Lower lobe of right lung (tissue), 2 donors: Measurements from ENCODE around the gene AGPAT3. TPM values are rescaled to one million over a fixed set of nuclear protein-coding genes. Genes with fewer than 3 reads are reported as not detected.

Experiments
- ATAC-seq, 2 donors: fragments of 200-7000 bp; cut with Tn5 transposase; one replicate each; pipeline ENCODE4 v1.9.1; 2020 to 2022; ENCODE audit warnings: mild to moderate bottlenecking in 2 of 2, moderate library complexity in 2 of 2
- DNase-seq: peaks from one replicate; pipeline ENCODE4 v3.0.0-alpha.2; 2020
- H3K27ac ChIP-seq: fragments of 200-600 bp; one replicate; pipeline ENCODE4 v1.8.0; 2022
- H3K27me3 ChIP-seq: fragments of 200-600 bp; one replicate; pipeline ENCODE4 v1.8.0; 2022; ENCODE audit warnings: low read depth
- H3K36me3 ChIP-seq: fragments of 200-600 bp; one replicate; pipeline ENCODE4 v1.8.0; 2022; ENCODE audit warnings: mild to moderate bottlenecking
- H3K4me1 ChIP-seq: fragments of 200-600 bp; one replicate; pipeline ENCODE4 v1.8.0; 2022
- H3K4me3 ChIP-seq: fragments of 200-600 bp; one replicate; pipeline ENCODE4 v1.8.0; 2022; ENCODE audit warnings: mild to moderate bottlenecking
- H3K9me3 ChIP-seq: fragments of 200-600 bp; one replicate; pipeline ENCODE4 v1.8.0; 2022
- intact Hi-C: fragments of 100-400 bp; cut with DNase I; formaldehyde crosslinking; loops from one replicate; pipeline ENCODE4 v1.11.0; 2022
- total RNA-seq: library from RNA; stranded (reverse); fragmentation: NEBNext Ultra II Directional; extraction: Animal tissue kit (Norgen Biotek cat#: 25700); gene quantifications from one replicate; pipeline ENCODE4 v1.2.1, GENCODE V29; 2021
- TF ChIP-seq, protein P1 (sequence below): fragments of 200-600 bp; IDR thresholded peaks from one replicate; pipeline ENCODE4 v1.8.0; 2022; ENCODE audit warnings: antibody characterized with exemption, mild to moderate bottlenecking
- donor health status: DM: no; HTN: yes; CAD: no; lungs with severe emphysema.

Gene AGPAT3
- total RNA-seq, 1 donor from 2014 or later, result 83.3 TPM

DNA sequence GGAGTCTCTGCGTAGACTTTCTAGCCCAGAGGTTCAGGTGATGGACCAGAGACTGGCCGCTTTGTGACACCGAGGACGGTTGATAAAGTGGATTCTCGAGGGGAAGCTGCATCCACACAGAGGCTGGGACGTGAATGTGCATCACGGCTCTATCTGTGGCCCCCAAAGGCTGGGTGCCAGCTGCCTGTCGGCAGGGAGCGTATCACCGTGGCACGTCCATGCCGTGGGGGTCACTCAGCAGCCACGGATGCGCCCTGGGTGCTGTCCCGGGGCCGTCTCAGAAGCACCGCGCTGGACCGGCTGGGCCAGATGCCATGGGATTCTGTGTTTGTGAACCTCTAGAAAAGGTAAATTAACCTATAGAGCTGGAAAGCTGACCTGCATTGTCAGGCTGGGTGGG lies 89.9 kb downstream of the AGPAT3 start:
- Histone ChIP-seq H3K36me3 (peaks cover 8% of the 10 kb centered on the region), H3K27me3 (no peaks in the 10 kb centered on the region), H3K9me3 (no peaks in the 10 kb centered on the region), H3K4me3 (no peak overlapping the region), H3K4me1 (no peaks in the 10 kb centered on the region), H3K27ac (no peak overlapping the region)
- intact Hi-C loops, result no loop called here
- DNase-seq (no peak), ATAC-seq (no peak)
- TF ChIP-seq, protein P1, sequence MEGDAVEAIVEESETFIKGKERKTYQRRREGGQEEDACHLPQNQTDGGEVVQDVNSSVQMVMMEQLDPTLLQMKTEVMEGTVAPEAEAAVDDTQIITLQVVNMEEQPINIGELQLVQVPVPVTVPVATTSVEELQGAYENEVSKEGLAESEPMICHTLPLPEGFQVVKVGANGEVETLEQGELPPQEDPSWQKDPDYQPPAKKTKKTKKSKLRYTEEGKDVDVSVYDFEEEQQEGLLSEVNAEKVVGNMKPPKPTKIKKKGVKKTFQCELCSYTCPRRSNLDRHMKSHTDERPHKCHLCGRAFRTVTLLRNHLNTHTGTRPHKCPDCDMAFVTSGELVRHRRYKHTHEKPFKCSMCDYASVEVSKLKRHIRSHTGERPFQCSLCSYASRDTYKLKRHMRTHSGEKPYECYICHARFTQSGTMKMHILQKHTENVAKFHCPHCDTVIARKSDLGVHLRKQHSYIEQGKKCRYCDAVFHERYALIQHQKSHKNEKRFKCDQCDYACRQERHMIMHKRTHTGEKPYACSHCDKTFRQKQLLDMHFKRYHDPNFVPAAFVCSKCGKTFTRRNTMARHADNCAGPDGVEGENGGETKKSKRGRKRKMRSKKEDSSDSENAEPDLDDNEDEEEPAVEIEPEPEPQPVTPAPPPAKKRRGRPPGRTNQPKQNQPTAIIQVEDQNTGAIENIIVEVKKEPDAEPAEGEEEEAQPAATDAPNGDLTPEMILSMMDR, result no peak

DNA sequence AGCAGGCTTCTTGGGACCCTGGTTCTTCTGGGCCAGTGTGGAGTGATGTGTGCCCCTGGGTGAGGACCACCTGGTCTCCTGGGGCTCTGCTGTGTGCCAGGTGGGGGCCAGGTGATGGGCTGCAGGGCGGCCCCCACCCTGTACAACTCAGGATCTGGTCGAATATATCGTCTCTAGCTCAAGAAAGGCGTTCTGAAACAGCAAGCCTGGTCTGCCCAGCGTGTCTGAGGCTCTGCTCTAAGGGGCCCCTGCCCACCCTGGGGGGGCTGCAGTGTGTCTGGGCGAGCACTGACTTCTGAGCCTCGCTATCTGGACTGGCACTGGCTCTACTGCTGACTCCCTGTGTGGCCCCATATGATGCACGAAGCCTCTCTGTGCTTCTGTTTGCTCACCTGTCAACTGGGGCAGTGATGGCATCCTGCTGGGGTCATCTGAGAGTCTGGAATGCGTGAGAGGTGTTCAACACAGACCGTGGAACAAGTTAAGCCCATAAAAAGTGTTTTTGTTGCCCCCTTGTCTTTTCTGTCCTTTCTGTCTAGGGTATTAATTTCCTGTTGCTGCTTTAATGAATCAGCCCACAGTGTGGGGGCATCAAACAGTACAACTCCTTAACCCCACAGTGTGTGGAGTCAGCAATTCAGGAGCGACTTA lies 91.1 kb downstream of the AGPAT3 start:
- H3K27me3 ChIP-seq, result no peaks in the 10 kb centered on the region
- intact Hi-C loops, result no loop called here
- no peaks in the 10 kb centered on the region for H3K9me3 ChIP-seq
- no peak for DNase-seq
- TF ChIP-seq, protein P1, result no peak
- no peak overlapping the region for H3K27ac ChIP-seq
- ATAC-seq, result no peak
- H3K36me3 ChIP-seq, result peaks cover 21% of the 10 kb centered on the region
- H3K4me3 ChIP-seq, result no peak overlapping the region
- H3K4me1 ChIP-seq, result no peaks in the 10 kb centered on the region

DNA sequence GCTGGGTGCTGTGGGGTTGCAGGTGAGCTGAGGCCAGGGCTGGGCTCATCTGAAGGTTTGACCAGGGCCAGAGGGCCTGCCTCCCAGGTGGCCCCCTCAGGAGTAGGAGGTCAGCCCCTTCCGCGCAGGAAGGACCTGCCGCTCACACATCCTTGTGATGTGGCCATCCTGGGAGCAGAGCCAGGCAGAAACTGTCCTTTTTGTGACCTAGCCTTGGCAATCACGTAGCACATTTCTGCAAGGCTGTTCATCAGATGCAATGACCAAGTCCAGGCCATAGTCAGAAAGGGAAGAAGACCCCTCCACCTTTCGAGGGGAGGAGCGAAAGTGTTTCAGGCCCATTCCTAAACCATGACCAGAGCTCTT lies 91.6 kb downstream of the AGPAT3 start:
- H3K27ac ChIP-seq, result no peak overlapping the region
- DNase-seq, result no peak
- H3K36me3 ChIP-seq, result peaks cover 24% of the 10 kb centered on the region
- H3K4me1 ChIP-seq, result no peaks in the 10 kb centered on the region
- no peaks in the 10 kb centered on the region for H3K27me3 ChIP-seq
- no peak overlapping the region for H3K4me3 ChIP-seq
- intact Hi-C loops, result no loop called here
- TF ChIP-seq, protein P1, result no peak
- H3K9me3 ChIP-seq, result no peaks in the 10 kb centered on the region
- ATAC-seq, result no peak

DNA sequence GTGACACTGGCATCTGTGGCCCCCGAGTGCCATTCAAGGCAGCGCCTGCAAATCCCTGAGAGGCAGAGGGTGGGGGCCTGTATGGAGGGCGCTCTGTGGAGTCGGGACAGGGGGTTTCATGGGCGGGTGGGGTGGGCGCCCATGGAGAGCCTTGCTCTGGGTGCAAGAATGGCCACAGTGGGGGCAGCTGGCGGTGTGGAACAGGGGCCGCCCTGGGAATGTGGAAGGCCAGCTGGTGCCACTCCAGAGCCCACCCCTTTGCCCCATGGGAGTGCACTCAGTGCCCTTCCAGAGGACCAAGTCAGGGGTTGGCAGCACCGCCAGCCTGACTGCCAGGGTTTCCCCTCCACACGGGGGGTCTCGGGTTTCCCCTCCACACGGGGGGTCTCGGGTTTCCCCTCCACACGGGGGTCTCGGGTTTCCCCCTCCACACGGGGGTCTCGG lies 92.1 kb downstream of the AGPAT3 start:
- TF ChIP-seq, protein P1, result no peak
- intact Hi-C loops, result no loop called here
- Histone ChIP-seq H3K4me3 (no peak overlapping the region), H3K36me3 (peaks cover 28% of the 10 kb centered on the region), H3K27ac (no peak overlapping the region), H3K27me3 (no peaks in the 10 kb centered on the region), H3K9me3 (no peaks in the 10 kb centered on the region), H3K4me1 (no peaks in the 10 kb centered on the region)
- DNase-seq (no peak), ATAC-seq (peak in 1 of 2 donors; percentile 5)

DNA sequence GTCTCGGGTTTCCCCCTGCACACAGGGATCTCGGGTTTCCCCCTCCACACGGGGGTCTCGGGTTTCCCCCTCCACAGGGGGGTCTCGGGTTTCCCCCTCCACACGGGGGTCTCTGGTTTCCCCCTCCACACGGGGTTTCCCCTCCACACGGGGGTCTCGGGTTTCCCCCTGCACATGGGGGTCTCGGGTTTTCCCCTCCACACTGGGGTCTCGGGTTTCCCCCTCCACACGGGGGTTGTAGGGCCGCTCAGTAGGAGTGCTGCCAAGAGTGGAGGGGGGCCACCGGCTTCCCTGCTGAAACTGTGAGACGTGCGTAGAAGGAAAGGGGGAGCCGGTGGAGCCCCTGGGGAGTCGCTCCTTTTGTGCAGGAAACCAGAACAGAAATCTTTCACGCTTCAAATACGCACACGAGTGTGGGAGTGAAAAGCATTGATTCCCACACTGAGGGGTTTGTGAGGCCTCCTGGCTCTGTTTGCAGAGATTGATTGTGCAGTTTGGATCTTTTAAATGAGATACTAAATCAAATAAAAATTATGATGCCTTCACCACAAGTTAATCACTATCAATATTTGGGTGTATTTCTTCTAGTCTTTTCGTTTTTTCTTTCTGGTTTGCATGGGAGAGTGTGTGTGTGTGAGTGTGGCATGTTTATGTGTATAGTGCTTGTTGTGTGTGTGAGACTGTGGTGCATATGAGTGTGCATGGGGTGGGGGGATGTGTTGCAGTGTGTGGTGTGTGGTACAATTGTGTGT lies 92.8 kb downstream of the AGPAT3 start:
- no peaks in the 10 kb centered on the region for H3K27me3 ChIP-seq
- DNase-seq (no peak), ATAC-seq (no peak)
- intact Hi-C loops, result no loop called here
- TF ChIP-seq, protein P1, result no peak
- peaks cover 32% of the 10 kb centered on the region for H3K36me3 ChIP-seq
- H3K4me1 ChIP-seq, result no peaks in the 10 kb centered on the region
- no peak overlapping the region for H3K27ac ChIP-seq
- no peak overlapping the region for H3K4me3 ChIP-seq
- no peaks in the 10 kb centered on the region for H3K9me3 ChIP-seq
